HG03565 (cell line): Measurements from ENCODE around the gene PATE3.

Experiments
- ATAC-seq: cut with Tn5 transposase; IDR thresholded peaks from one replicate; pipeline ENCODE4 v1.9.1; 2021; ENCODE audit warnings: mild to moderate bottlenecking, moderate library complexity; ENCODE audit not compliant: unreplicated experiment

Gene PATE3, protein sequence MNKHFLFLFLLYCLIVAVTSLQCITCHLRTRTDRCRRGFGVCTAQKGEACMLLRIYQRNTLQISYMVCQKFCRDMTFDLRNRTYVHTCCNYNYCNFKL

DNA sequence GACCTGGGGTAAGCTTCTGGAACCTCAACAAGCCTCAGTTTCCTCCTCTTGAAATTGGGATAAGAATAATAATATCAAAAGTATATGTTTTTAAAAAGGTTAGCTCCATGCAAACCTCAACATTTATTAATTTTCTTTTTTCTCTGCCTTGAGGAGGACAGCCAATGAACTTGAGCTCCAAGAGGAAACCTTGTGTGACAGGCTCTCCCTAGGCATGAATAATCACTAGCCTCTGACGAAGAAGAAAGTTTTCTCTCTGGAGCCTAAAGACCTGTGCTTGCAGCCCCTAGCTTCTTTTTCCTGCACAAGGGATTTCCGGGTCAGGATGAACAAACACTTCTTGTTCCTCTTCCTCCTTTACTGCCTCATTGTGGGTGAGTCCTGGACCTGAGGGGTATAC, at the start of gene PATE3:
PATE3 (plus strand) TSS at position 301 of the 400 bp plus-strand sequence; CDS start at position 326, 25 bp downstream.
- ATAC-seq, result no peak

DNA sequence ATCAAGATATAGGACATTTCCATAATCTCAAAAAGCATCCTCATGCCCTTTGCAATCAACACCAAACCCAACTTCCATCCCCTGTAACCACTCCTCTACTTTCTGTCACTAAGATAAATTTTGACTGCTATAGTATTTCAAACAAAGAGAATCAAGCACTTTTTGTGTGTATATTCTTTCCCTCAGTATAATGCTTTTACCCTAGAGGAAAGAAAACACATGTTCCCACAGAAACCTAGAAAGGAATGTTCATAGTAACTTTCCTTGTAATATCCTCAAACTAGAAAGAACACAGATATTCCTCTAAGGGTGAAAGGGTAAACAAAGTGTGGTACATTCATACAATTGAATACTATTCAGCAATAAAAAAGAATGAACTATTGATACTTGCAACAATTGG, 47.3 kb upstream of the PATE3 start:
- no peak for ATAC-seq

DNA sequence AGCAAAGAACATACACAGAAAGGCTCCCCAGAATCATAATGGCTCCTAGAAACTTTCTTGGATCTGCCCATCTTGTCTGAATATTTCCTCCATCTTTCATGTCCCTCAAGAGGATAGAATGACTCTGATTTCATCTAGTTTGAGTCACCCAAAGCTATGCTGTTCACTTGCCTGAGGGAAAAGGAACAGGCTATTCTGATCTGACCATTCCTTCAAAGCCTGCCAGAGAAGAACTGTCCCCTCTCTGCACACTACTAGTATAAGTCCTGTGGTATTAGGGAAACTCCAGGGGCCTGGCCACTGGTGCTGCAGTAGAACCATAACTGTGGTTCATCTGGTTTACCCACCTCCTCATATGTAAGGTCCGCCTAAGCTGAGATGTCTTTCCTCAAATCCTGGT, 44.2 kb upstream of the PATE3 start:
- ATAC-seq, result no peak

DNA sequence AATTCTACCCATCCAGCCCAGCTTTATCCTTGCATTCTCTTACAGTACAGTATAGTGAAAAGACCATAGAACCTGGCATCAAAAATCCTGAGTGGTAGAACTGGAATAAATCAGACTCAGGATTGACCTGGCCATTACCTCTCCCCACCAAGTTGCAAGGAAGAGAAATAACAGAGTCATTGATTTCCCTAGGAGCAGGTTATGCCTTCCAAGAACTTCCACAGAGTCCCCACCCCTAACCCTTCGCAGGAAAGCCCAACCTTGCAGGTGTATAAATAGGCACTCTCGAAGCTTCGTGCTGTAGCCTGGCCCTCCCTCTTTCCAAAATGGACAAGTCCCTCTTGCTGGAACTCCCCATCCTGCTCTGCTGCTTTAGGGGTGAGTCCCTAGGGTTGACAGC, 41.9 kb upstream of the PATE3 start, which contains the start of gene PATE1:
PATE1 (plus strand) TSS at position 301 of the 400 bp plus-strand sequence; CDS start at position 327, 26 bp downstream.
- no peak for ATAC-seq

DNA sequence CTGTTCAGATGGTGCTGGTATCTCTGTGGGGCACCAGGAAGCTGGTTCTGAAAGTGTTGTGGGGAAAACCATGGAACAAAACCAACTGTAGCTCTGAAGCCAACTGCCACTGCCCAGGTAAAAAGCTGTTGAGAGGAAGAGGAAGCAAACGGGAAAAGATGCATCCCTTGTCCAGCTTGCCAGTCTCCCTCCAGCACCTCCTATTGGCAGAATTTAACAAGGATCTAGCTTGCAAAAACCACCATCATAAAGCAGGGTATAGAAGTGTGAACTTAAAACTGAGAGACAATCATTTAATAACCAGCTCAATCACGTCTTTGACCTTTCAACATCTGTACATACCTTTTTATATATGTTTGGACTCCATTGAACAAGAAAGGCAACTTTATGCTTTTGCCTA, 37.3 kb upstream of the PATE3 start:
- no peak for ATAC-seq

DNA sequence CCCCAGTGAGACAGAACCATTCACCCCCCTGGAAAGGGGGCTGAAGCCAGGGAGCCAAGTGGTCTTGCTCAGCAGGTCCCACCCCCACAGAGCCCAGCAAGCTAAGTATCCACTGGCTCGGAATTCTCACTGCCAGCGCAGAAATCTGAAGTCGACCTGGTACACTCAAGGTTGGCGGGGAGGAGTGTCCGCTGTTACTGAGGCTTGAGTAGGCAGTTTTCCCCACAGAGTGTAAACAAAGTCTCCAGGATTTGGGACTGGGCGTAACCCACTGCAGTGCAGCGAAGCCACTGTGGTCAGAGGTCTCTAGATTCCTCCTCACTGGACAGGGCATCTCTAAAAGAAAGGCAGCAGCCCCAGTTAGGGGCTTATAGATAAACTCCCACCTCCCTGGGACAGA, 31.9 kb upstream of the PATE3 start:
- ATAC-seq, result no peak

DNA sequence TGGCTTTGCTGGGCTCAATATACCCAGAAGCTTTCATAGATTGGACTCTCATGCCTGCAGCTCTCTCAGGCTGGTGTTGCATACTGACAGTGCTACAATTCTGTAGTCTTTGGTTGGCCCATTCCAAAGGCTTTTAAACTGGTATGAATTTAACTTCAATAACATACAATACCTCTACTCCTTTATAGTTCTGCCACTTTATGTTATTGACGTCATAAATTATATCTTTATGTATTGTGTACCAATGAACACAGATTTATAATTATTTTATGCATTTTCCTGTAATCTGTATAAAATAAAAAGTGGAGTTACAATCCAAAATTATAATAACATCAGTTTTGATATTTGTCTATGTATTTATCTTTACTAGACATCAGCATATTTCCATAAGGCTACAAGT, 25.5 kb upstream of the PATE3 start:
- no peak for ATAC-seq

DNA sequence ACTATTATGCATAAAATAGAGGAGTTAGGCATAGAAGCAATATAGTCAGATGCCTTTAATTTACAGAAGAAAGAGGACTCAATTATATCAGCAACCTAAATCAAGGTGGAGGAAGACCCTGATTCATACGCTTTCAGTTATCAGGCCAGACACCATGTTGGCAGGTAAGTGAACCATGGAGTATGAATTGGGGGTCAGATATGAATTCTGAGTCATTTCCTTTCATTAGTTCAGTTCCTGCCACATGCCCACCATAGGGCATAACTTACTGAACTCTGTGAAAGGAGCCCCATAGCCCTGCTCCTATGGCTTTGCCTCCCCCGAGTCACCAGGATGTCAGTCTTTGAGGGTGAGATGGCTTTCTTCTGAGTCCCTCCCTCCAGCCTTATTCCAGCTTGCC, 24.4 kb upstream of the PATE3 start:
- ATAC-seq, result no peak

DNA sequence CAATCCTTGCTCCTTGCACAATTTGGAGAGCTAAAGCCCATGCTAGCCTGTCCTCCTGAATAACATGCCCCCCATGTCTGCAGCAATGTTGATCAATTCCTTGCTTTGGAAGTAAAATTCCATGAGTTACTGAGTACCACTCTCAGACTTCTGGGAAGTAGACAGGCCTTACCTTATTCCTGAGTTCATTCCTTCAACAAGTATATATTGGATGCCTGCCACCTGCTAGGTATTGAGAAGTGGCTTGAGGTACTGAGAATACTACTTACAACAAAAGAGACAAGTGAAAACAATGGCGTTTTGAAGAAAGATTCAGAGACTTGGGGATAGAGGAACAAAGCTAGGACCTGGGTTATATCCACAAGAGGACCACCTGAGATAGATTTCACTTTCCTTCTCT, 21.7 kb upstream of the PATE3 start:
- no peak for ATAC-seq

DNA sequence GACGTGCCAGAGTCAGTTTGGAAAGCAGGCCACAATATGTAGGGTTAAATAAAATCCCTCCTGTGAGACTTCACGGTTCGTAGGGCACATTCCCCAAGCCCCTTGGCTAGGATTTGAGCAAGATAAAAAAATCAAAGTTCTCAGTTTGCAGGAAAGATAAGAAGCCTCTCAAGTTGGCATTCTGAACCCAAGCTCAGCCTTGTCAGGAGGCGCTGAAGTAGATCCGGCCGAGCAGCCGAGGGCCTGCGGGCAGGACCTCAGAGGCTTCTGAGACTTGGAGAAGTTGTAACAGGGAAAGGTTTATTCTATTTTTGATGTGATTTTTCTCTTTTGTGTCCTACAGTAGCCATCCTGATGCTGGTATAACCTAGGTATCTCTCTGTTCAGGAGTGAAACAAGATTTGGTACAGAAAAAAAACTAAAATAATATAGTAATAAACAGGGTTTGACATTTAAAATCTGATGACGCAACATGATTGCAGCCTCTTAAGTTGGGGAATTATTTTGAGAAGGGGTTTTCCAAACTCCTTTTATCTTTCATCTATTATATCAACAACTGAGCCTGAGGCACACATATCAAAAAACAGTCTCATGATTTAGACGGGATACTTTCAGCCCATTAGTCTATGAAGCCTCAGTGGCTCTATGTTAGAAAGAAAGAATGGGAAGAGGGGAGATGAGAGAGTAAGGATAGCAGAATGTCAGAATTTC, 19.4 kb upstream of the PATE3 start:
- ATAC-seq, result no peak

DNA sequence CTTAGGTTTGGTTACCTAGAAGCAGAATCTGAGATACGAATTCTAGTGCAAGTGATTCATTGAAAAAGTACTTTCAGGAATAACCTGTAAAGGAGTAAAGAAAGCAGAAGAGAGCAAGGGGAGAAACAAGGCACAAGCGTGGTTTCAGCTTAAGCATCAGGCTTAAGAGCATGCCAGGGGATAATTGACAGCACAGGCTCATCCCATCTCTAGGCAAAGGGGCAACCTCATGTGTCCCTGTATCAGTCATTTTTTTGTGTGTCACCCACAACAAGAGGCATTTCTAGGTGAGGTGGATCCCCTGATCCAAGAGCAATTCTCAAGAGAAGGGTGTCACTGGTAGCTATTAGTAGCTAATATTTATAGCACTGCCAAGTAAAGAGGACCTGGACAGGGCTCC, 17.3 kb upstream of the PATE3 start:
- ATAC-seq, result no peak

DNA sequence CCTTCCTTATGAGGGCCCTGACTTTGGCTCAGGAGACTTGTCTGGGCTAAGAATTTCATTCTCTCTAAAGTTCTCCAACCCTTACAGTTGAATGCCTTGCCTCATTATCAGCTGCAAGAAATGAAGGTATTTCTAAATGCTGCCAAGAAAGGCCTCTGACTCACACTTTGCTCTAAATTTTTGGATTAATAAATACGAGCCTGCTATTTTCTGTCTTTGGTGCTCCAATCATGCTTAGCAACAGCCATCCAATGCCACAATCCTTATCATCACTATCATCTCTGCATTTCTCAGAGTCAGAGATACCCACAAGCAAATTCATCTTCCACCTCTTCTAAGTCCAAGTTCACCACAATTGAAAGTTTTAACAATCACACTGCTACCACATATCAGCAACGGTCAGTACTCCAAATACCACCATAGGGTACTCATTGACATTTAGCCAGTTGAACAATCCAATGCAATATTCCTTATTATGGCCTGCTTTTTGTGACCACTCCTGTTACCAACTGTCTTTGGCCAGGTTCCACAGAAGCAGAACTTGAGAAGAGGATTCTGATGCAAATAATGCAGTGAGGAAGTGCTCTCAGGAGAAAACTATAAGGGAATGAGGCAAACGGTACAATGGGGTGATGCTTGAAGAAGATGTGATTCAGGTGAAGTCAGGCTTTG, 15.0 kb upstream of the PATE3 start:
- ATAC-seq, result no peak

DNA sequence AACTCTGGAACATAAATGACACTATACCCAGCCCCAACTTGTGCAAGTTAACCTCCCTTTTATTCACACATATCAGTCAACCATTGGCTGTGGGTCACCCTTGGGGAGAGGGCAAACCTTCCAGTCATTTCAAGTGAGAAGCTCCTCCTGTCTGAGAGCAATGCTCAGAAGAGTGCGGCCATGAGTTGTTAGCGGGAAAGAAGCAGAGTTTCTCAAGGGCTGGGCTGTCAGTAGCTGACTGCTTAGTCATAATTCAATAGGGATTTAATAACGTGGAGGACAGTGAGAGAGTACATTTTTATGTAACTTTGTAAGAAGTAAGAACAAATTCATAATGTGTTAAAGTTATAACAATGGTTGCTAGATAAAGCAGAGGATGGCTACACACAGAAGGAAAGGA, 14.4 kb upstream of the PATE3 start:
- no peak for ATAC-seq

DNA sequence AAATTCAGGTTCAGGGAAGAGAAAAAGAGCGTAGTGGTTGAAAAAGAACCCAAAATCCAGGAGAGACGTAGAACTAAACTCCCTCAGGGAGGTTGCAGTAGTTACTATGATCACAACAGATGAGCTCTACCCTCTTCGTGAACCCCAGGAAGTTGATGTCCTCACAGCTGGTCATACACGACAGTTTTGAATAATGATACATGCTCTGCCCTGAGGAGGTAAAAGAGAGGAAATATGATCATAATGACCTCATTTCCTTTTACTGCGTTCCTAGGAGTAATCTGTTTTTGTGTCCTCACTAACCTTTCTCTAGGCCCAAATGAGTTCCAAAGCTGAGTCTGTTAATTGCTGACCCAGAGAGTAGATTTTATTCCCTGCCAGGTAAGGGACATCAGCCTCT, 10.6 kb upstream of the PATE3 start:
- ATAC-seq, result no peak

DNA sequence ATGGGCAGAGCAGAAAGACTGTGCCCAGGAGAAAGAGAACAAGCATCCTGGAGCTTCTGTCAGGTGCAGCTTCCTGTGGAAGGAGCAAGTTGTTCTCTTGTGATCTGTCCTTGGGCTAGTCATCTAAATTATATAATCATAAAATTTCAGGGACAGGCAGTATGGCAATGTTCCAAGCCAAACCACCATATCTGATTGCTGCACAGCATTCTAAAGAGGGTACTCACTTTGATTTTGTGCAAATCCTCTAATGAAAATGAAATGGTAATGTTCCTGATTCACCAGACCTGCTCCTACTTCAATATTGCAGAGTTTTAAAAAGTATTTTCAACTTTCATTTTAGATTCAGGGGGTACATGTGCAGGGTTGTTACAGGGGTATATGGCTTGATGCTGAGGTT, 9.2 kb upstream of the PATE3 start, which contains the start of gene PATE2:
PATE2 (minus strand) TSS at position 101 of the 400 bp plus-strand sequence; CDS start at position 46, 55 bp downstream.
- ATAC-seq, result no peak

DNA sequence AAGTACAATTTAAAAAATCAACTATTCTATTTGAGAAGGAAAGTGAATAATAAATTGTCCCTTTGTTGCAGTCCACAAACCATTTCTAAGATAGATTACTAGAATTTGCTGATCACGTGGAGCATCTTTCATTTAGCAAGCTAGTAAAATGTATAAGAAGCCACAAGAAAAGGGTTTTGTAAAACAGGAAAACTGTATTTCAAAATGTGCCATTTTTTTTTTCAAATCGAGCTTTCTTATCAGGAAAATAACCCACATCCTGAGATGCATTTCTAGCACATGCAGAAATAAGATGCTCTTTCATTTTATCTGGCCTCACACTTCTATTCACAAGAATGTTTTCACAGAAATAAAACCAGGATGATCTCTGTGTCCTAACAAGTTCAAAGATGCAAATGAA, 3.2 kb upstream of the PATE3 start:
- ATAC-seq, result no peak

DNA sequence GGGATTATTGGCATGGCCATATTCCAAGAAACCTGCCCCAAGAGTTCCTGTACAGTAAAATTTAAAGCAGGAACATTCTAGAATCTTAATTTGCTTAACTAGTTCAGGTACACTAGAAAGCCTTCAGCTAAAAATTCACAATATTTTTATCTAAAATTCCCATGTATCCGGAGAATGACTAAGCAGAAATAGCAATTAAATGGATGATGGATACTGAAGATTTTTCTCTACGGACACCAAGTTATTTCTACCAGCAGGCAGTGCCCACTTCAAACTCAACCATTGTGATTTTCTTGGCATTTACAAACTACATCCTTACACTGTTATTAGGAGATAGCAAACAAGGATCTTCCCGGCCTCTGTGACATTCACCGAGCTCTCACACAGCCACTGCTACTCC, 2.9 kb downstream of the PATE3 start:
- ATAC-seq, result no peak

DNA sequence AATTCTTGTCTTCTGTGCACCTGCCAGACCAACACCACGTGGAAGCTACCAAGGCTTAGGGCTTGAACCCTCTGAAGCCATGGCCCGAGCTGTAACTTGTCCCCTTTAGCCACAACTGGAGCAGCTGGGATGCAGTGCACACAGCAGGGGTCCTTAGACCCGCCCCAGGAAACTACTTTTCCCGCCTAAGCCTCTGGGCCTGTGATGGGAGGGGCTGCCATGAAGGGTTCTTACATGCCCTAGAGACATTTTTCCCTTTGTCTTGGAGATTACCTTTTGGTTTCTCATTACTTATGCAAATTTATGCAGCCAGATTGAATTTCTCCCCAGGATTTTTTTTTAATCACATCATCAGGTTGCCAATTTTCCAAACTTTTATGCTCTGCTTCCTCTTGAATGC, 9.7 kb downstream of the PATE3 start:
- ATAC-seq, result no peak

DNA sequence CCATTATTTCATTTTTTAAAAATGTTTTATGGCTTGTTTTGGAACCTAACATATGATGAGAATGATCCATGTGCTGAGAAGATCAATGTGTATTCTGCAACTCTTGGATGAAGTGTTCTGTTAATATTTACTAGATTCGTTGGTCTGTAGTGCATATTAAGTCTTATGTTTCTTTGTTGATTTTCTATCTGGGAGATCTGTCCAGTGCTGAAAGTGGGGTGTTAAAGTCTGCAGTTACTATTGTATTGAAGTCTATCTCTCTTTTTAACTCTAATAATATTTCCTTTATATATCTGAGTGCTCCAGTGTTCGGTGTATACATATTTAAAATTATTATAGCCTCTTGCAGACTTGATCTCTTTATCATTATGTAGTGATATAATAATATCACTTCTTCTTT, 11.9 kb downstream of the PATE3 start:
- ATAC-seq, result no peak

DNA sequence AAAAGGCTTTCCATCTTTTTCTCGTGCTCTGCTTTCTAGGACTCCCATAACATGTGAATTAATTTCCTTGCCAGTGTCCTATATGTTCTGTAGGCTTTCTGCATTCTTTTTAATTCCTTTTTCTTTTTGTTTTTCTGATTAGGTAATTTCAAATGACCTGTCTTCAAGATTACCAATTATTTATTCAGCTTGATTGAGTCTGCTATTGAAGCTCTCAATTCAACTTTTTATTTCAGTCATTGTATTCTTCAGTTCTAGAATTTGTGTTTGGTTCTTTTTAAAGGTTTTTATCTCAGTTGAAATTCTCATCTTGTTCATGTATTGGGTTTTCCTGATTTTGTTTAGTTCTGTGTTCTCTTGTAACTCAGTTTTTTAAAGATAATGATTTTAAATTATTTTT, 14.5 kb downstream of the PATE3 start:
- no peak for ATAC-seq

DNA sequence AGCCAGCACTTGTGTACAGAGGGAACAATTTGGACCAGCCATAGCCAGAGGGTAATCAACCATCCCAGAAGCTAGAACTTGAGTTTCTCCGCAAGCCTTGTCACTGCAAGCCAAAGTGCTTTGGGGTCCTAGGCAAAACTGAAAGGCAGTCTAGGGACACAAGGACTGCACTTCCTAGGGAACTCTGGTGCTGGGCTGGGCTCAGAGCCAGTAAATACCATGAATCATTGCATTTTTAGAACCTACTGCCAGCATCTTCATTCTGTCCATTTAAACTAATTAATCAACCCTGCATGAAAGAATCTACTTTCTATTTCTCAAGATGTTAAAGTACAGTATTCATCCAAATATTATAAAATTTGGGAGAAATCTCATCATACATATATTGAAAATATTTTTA, 20.0 kb downstream of the PATE3 start:
- no peak for ATAC-seq

DNA sequence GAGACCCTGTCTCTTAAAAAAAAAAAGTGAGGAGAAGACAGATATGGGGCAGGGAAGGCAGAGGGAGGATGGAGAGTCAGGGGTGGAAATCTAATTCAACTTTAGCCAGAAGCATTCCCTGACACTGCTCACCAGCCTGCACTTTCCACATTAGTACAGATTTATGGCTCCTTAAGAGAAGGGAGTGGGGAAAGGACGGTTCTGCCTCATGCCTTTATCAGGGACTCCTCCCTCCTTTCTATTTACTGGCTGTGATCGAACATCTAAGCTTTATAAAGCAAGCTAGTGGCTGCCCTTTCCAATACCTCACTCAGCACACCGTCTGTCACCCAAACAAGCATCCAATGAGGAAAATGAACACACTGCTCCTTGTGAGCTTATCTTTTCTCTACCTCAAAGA, 45.1 kb downstream of the PATE3 start, which contains the start of gene PATE4:
PATE4 (plus strand) TSS at position 301 of the 400 bp plus-strand sequence; CDS start at position 345, 44 bp downstream.
- ATAC-seq, result no peak
